ENCODE results near the gene TLR9.

- TF ChIP-seq CTCF (conservative IDR thresholded peaks at IDR 0.05 in 1 of 2, IDR thresholded peaks at IDR 0.05 in 1 of 2; ENCODE audit: extremely low read depth in 1 of 2, insufficient read depth in 1 of 2, low read depth in 1 of 2, low read length in 2 of 2) (no peak), EZH2 (IDR thresholded peaks at IDR 0.05; ENCODE audit: borderline replicate concordance, low read length) (no peak)
These were observed 29.6 kb downstream of the TLR9 start for GRCh38 chr3:52195823-52196331.

Data from mammary epithelial cell (primary cell).